Measurements from ENCODE around the gene ADGRV1.

The ADGRV1 gene

GRCh38 chr5:91106842-91107511, 548.4 kb downstream of the ADGRV1 start:
- DNase-seq (ENCODE audit: low read depth): no peak
- TF ChIP-seq CTCF (IDR thresholded peaks at IDR 0.05; ENCODE audit: low read depth, low read length): no peak
- no peak overlapping the region for H3K4me3 ChIP-seq (ENCODE audit: low read depth, low read length)

DNA sequence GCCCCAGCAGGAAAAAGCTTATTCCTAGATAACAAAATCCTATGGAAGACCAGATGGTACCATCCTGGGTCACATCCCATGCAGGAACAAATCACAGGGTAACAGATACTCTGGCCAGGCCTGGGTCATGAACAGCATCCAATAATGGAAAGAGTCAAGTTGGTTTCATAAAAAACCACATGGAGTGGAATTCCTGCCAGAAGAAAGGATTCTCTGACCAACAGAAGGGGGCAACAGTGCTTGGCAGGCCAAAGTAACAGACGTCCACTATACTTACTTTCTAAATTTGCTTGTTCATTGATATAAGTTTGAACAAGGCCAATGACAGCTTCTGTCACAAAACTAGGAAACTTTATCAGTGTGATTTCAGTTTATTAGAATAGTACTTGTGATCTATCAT, 551.0 kb downstream of the ADGRV1 start:
- DNase-seq (ENCODE audit: low read depth): no peak
- H3K4me3 ChIP-seq (ENCODE audit: low read depth, low read length): no peak overlapping the region
- TF ChIP-seq, protein P1, sequence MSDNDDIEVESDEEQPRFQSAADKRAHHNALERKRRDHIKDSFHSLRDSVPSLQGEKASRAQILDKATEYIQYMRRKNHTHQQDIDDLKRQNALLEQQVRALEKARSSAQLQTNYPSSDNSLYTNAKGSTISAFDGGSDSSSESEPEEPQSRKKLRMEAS (IDR thresholded peaks at IDR 0.05; ENCODE audit: low read depth, low read length): no peak
- TF ChIP-seq CTCF (IDR thresholded peaks at IDR 0.05; ENCODE audit: low read depth, low read length) (no peak), POLR2A (IDR thresholded peaks at IDR 0.05; ENCODE audit: extremely low read depth, insufficient read length) (no peak), MYC (IDR thresholded peaks at IDR 0.05; ENCODE audit: low read depth, low read length) (no peak)

DNA sequence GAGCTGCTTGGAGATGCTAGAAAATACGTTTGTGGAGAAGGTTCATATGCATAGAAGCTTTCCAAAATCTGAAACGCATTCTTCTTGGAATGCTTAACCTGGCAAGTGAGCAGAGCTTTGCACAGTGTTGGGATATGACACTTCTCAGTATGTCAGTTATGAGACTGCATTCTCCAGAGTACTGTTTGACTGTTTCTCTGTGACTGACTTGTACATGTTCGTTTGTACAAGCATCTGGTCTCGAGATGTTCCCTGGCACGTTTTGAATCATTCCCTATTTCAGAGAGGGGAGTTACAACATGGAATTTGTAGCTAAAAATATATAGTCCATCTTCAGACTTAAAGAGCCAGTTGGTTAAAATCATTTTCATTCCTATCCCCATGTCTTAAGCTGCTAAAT, 552.1 kb downstream of the ADGRV1 start:
- no peak for DNase-seq (ENCODE audit: low read depth)

GRCh38 chr5:91111473-91112238, 553.1 kb downstream of the ADGRV1 start:
- DNase-seq (ENCODE audit: low read depth): peak; percentile 6
- no peak for TF ChIP-seq CTCF (IDR thresholded peaks at IDR 0.05; ENCODE audit: low read depth, low read length)
- no peak for TF ChIP-seq POLR2A (IDR thresholded peaks at IDR 0.05; ENCODE audit: extremely low read depth, insufficient read length)
- TF ChIP-seq, protein P1 (IDR thresholded peaks at IDR 0.05; ENCODE audit: low read depth, low read length): no peak
- no peak for TF ChIP-seq MYC (IDR thresholded peaks at IDR 0.05; ENCODE audit: low read depth, low read length)

More for the DNA sequence above, 552.1 kb downstream of the ADGRV1 start:
- no peak overlapping the region for H3K4me3 ChIP-seq (ENCODE audit: low read depth, low read length)
- TF ChIP-seq CTCF (IDR thresholded peaks at IDR 0.05; ENCODE audit: low read depth, low read length): no peak
- no peak for TF ChIP-seq POLR2A (IDR thresholded peaks at IDR 0.05; ENCODE audit: extremely low read depth, insufficient read length)
- no peak for TF ChIP-seq MYC (IDR thresholded peaks at IDR 0.05; ENCODE audit: low read depth, low read length)
- TF ChIP-seq, protein P1 (IDR thresholded peaks at IDR 0.05; ENCODE audit: low read depth, low read length): no peak

GRCh38 chr5:91114658-91115057, 556.1 kb downstream of the ADGRV1 start:
- DNase-seq (ENCODE audit: low read depth): peak; percentile 8
- TF ChIP-seq POLR2A (IDR thresholded peaks at IDR 0.05; ENCODE audit: extremely low read depth, insufficient read length) (no peak), CTCF (IDR thresholded peaks at IDR 0.05; ENCODE audit: low read depth, low read length) (no peak), MYC (IDR thresholded peaks at IDR 0.05; ENCODE audit: low read depth, low read length) (no peak)
- TF ChIP-seq, protein P1 (IDR thresholded peaks at IDR 0.05; ENCODE audit: low read depth, low read length): no peak

More at GRCh38 chr5:91111473-91112238, 553.1 kb downstream of the ADGRV1 start:
- H3K4me3 ChIP-seq (ENCODE audit: low read depth, low read length): no peak overlapping the region

More at GRCh38 chr5:91114658-91115057, 556.1 kb downstream of the ADGRV1 start:
- H3K4me3 ChIP-seq (ENCODE audit: low read depth, low read length): no peak overlapping the region

All from NB4 (cell line).